ENCODE data around the gene RPS19. TPM values are rescaled to one million over a fixed set of nuclear protein-coding genes. Genes with fewer than 3 reads are reported as not detected.

RPS19 gene
- polyA plus RNA-seq, 2 of the 4 experiments (the other 2 are of a cell fraction), result 3,564 to 7,778 TPM

GRCh38 chr19:41917676-41918075 is 57.6 kb downstream of the RPS19 start:
- TF ChIP-seq CTCF (IDR thresholded peaks at IDR 0.05), result no peak
- TF ChIP-seq HOXA7 (CRISPR knock-in tag; IDR thresholded peaks at IDR 0.05), result no peak
- no peak for TF ChIP-seq REST (IDR thresholded peaks at IDR 0.05)
- TF ChIP-seq MAZ (IDR thresholded peaks at IDR 0.05; ENCODE audit: borderline replicate concordance, low read depth, low read length), result no peak
- TF ChIP-seq, protein P1, sequence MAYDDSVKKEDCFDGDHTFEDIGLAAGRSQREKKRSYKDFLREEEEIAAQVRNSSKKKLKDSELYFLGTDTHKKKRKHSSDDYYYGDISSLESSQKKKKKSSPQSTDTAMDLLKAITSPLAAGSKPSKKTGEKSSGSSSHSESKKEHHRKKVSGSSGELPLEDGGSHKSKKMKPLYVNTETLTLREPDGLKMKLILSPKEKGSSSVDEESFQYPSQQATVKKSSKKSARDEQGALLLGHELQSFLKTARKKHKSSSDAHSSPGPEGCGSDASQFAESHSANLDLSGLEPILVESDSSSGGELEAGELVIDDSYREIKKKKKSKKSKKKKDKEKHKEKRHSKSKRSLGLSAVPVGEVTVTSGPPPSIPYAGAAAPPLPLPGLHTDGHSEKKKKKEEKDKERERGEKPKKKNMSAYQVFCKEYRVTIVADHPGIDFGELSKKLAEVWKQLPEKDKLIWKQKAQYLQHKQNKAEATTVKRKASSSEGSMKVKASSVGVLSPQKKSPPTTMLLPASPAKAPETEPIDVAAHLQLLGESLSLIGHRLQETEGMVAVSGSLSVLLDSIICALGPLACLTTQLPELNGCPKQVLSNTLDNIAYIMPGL (CRISPR knock-in tag; IDR thresholded peaks at IDR 0.05; ENCODE audit: borderline replicate concordance), result no peak
- TF ChIP-seq CBX8 (IDR thresholded peaks at IDR 0.05), result no peak
- no peak for TF ChIP-seq HOXB13 (CRISPR knock-in tag; IDR thresholded peaks at IDR 0.05; ENCODE audit: low read depth)
- TF ChIP-seq EHMT2 (IDR thresholded peaks at IDR 0.05; ENCODE audit: low read depth), result no peak
- no peak for TF ChIP-seq ZSCAN20 (CRISPR knock-in tag; IDR thresholded peaks at IDR 0.05)
- no peak for TF ChIP-seq E2F6 (IDR thresholded peaks at IDR 0.05; ENCODE audit: borderline replicate concordance, low read depth)
- no peak overlapping the region for H3K4me3 ChIP-seq
- H3K4me2 ChIP-seq, result no peak overlapping the region
- ChIA-PET POLR2A (no interaction called here), CTCF (interaction anchor here (0.5 kb wide), 1 partner anchor 19 kb away, joined by 3 read pairs; no protein-coding TSS in a partner anchor)
- no peak overlapping the region for H3K27ac ChIP-seq
- 66% methylated on average over 12 of the region's 12 CpGs for WGBS (ENCODE audit: missing lambda C conversion rate)
- no peak for DNase-seq (ENCODE audit: low read depth in 1 of 2, low spot score in 1 of 2)
- ATAC-seq, result no peak
- peaks cover 17% of the 10 kb centered on the region for H3K4me1 ChIP-seq
- H3K9me3 ChIP-seq, result no peaks in the 10 kb centered on the region
- FAIRE-seq, result no peak

DNA sequence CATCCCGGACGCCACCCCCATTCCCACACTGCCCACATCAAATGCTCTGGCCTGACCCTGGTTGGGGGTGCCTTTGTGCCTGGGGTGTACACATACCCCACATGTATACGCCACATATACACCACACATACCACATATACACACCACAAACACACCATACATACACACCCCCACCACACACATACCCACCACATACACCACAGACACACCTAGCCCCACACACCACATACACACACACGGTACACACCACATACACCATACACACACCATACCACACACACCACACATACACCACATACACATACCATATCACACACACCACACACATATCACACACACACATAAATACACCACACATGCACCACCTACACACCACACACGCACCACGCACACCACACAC is 58.0 kb downstream of the RPS19 start:
- ChIA-PET POLR2A (no interaction called here), CTCF (no interaction called here)
- H3K4me2 ChIP-seq, result no peak overlapping the region
- no peak overlapping the region for H3K4me3 ChIP-seq
- H3K27ac ChIP-seq, result no peak overlapping the region
- ATAC-seq, result no peak
- DNase-seq (ENCODE audit: low read depth in 1 of 2, low spot score in 1 of 2), result no peak
- H3K9me3 ChIP-seq, result no peaks in the 10 kb centered on the region
- H3K4me1 ChIP-seq, result peaks cover 15% of the 10 kb centered on the region
- no peak for FAIRE-seq
- 71% methylated on average over 6 of the region's 6 CpGs for WGBS (ENCODE audit: missing lambda C conversion rate)
- TF ChIP-seq FOSB (CRISPR knock-in tag; IDR thresholded peaks at IDR 0.05) (no peak), HOXA7 (CRISPR knock-in tag; IDR thresholded peaks at IDR 0.05) (no peak), GATA3 (IDR thresholded peaks at IDR 0.05; ENCODE audit: borderline replicate concordance) (no peak), JUN (IDR thresholded peaks at IDR 0.05) (no peak)

DNA sequence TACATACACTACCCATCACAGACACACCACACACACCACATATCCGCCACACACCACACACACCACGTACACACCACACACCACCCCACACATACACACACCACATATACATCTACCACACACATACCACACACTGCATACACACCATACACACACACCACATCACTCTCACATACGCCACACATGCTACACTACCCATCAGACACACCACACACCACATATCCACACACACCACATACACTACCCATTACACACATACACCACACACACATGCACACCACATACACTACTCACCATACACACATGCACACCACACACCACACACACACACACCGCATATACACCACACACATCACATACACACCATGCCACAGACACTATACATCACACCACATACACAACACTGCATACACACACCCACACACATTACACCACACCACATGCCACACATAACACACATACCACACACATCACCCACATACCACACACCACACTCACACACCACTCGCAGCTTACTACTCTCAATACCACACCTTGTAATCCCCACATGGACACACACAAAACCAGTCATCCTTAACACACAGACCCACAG is 58.7 kb downstream of the RPS19 start:
- ChIA-PET POLR2A (no interaction called here), CTCF (interaction anchor here (0.5 to 1.6 kb wide), 8 partner anchors 10 to 1593 kb away, joined by 3 to 10 read pairs (median 4); partner anchors contain the start of genes ERFL and RABAC1)
- peak; percentile 100 for FAIRE-seq
- H3K4me2 ChIP-seq, result no peak overlapping the region
- TF ChIP-seq POLR2AphosphoS2 (conservative IDR thresholded peaks at IDR 0.05; ENCODE audit: low read length) (no peak), RCOR1 (IDR thresholded peaks at IDR 0.05; ENCODE audit: low read depth, low read length) (no peak), BCL3 (IDR thresholded peaks at IDR 0.05) (no peak), POLR2A (IDR thresholded peaks at IDR 0.05; ENCODE audit: low read length) (peak; percentile 17; the same call in 1 of the 2 replicates), CHD2 (IDR thresholded peaks at IDR 0.05; ENCODE audit: low read length, partially characterized antibody) (no peak), RARB (CRISPR knock-in tag; IDR thresholded peaks at IDR 0.05) (no peak), REST (IDR thresholded peaks at IDR 0.05) (no peak)
- peaks cover 9% of the 10 kb centered on the region for H3K4me1 ChIP-seq
- H3K9me3 ChIP-seq, result no peaks in the 10 kb centered on the region
- WGBS (ENCODE audit: missing lambda C conversion rate), result 77% methylated on average over 5 of the region's 5 CpGs
- H3K27ac ChIP-seq, result no peak overlapping the region
- no peak overlapping the region for H3K4me3 ChIP-seq
- DNase-seq (ENCODE audit: low read depth in 1 of 2, low spot score in 1 of 2), result no peak
- no peak for ATAC-seq
